Measurements from ENCODE around the gene ENTPD2.

Gene ENTPD2

DNA sequence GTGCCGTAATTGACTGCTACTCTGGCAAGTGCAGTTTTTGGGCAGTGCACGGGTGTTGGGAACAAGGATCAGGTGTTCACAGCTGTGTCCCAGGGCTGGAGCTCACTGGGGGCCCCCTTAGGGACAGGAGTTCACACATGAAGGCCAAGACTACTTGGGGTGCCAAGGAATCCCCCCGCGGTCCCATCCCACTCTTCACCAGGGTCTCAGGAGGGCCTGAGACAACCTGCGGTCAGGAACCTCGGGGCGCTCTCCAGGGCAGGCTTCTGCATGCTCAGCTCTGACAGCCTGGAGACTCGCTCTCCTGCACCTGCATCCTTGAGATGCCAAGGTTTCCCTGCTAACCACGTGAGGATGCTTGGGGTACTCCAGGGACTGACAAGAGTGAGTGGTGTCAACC lies 30.7 kb upstream of the ENTPD2 start:
- peak; percentile 80 for DNase-seq (ENCODE audit: low read depth)
- no peak overlapping the region for H3K4me3 ChIP-seq (ENCODE audit: low read length)

GRCh38 chr9:137083394-137084004 lies 29.6 kb upstream of the ENTPD2 start:
- TF ChIP-seq, protein P1, sequence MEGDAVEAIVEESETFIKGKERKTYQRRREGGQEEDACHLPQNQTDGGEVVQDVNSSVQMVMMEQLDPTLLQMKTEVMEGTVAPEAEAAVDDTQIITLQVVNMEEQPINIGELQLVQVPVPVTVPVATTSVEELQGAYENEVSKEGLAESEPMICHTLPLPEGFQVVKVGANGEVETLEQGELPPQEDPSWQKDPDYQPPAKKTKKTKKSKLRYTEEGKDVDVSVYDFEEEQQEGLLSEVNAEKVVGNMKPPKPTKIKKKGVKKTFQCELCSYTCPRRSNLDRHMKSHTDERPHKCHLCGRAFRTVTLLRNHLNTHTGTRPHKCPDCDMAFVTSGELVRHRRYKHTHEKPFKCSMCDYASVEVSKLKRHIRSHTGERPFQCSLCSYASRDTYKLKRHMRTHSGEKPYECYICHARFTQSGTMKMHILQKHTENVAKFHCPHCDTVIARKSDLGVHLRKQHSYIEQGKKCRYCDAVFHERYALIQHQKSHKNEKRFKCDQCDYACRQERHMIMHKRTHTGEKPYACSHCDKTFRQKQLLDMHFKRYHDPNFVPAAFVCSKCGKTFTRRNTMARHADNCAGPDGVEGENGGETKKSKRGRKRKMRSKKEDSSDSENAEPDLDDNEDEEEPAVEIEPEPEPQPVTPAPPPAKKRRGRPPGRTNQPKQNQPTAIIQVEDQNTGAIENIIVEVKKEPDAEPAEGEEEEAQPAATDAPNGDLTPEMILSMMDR (IDR thresholded peaks at IDR 0.05; ENCODE audit: insufficient read depth, low read depth, low read length, missing control alignments), result no peak

More for the DNA sequence above, 30.7 kb upstream of the ENTPD2 start:
- TF ChIP-seq, protein P1 (IDR thresholded peaks at IDR 0.05; ENCODE audit: insufficient read depth, low read depth, low read length, missing control alignments), result no peak

DNA sequence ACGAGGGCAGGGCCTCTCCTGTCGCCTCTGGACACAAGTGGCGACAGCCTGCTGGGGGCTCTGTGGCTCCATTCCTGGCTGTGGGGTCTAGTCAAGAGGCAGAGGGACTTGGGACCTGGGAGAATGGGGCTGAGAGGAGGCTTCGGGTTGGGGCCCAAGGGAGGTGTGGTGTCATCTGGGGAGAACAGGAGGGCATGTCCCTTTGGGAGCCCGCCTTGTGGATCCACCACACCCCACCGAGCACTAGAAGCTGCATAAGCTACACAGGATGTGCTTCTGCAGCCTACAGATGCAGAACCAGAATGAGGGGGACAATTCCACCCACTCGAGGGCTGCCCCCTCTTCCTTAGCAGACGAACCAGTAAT lies 29.0 kb upstream of the ENTPD2 start:
- H3K4me3 ChIP-seq (ENCODE audit: low read length), result no peak overlapping the region
- DNase-seq (ENCODE audit: low read depth), result no peak
- TF ChIP-seq, protein P1 (IDR thresholded peaks at IDR 0.05; ENCODE audit: insufficient read depth, low read depth, low read length, missing control alignments), result no peak

More at GRCh38 chr9:137083394-137084004, 29.6 kb upstream of the ENTPD2 start:
- peak; percentile 99 for DNase-seq (ENCODE audit: low read depth)
- no peak overlapping the region for H3K4me3 ChIP-seq (ENCODE audit: low read length)

GRCh38 chr9:137082222-137082924 lies 28.5 kb upstream of the ENTPD2 start:
- no peak for DNase-seq (ENCODE audit: low read depth)
- no peak overlapping the region for H3K4me3 ChIP-seq (ENCODE audit: low read length)
- TF ChIP-seq, protein P1 (IDR thresholded peaks at IDR 0.05; ENCODE audit: insufficient read depth, low read depth, low read length, missing control alignments), result no peak

DNA sequence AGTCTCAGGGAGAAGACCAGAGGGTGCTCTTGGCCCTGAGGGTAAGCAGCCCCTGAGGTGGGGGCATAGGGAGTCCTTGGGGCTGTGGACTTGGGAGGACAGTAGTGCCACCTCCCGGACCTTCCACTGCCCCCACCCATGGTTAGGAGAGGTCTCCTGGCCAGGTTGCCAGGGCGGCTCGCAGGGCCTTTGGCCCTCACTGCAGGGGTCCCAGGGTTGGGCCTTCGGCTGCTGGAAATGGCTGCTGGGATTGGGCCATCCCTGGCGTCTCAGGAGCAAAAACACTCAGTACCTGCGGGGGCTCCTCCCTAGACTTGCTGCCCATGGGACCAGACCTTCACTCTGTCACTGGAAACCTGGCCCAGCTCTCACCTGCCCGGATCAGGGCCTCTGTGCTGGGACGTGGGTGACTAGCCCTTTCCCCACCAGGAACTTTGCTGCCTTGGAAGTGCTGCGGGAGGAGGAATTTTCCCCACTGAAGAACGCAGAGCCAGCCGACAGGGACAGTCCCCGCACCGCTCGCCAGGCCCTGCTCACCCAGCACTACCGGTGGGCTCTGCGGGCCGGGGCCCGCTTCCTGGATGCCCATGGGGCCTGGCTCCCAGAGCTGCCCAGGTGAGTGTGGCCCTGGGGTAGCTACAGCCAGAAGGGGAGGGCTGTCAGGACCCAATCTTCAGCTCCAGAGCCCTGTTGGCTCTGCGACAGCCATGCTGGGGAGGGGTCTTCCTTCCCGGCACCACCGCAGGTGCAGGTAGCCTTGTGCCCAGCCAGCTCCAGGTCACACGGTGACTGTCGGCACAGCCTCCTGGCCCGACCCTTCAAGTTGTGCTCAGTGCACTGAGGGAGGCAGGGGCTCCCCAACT lies 26.6 kb upstream of the ENTPD2 start:
- DNase-seq (ENCODE audit: low read depth), result no peak
- H3K4me3 ChIP-seq (ENCODE audit: low read length), result no peak overlapping the region
- TF ChIP-seq, protein P1 (IDR thresholded peaks at IDR 0.05; ENCODE audit: insufficient read depth, low read depth, low read length, missing control alignments), result no peak

DNA sequence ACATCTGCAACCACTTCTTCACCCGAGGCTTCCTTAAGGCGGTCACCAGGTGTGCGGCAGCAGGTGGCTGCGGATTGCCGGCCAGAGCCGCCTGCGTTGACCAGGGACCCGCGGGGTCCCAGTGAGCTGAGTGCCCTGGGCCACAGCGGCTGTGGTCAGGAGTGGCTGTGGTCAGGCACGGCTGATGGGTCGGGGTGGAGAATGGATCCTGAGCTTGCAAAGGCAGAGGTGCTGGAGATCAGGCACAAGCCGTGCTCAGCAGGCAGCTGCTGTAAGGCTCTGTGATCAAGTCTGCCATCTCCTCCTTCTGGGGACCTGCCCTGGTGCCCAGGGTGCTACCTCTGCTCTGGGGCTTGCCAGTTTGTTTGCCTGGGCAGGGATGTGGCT lies 25.5 kb upstream of the ENTPD2 start:
- H3K4me3 ChIP-seq (ENCODE audit: low read length), result no peak overlapping the region
- DNase-seq (ENCODE audit: low read depth), result no peak
- TF ChIP-seq, protein P1 (IDR thresholded peaks at IDR 0.05; ENCODE audit: insufficient read depth, low read depth, low read length, missing control alignments), result no peak
